PC-9 (cell line): ENCODE results near the gene ALAD. TPM values are rescaled to one million over a fixed set of nuclear protein-coding genes. Genes with fewer than 3 reads are reported as not detected.

ENCODE experiments used
- BruUV-seq: library from RNA; stranded (reverse); fragments of 400-500 nt; replicated peaks from 2 replicates; lab custom pipeline; 2021; lab: Mats Ljungman, UMichigan
- CTCF ChIA-PET: fragments of 300-600 bp; sonication (Branson Sonifier 250); formaldehyde crosslinking; loops from one replicate; lab custom pipeline; 2022; ENCODE audit warnings: antibody characterized with exemption; lab: Charles Lee
- POLR2A ChIA-PET: fragments of 300-600 bp; sonication (Branson Sonifier 250); formaldehyde crosslinking; loops from one replicate; lab custom pipeline; 2022; ENCODE audit warnings: antibody characterized with exemption; ENCODE audit not compliant: unreplicated experiment; lab: Charles Lee
- DNase-seq, 2 experiments: peaks; one replicate each; pipeline versions ENCODE4 v3.0.0 to v3.0.0-alpha.2; 2015 to 2022; ENCODE audit warnings: mixed read lengths in 1 of 2
- H2AFZ ChIP-seq: fragments of 200-600 bp; sonication (generic); 2 replicates; pipeline ENCODE4 v1.8.1; 2017; ENCODE audit warnings: antibody characterized with exemption
- H3F3A ChIP-seq: fragments of 200-600 bp; sonication (generic); 2 replicates; pipeline ENCODE4 v1.8.1; 2017; ENCODE audit warnings: antibody characterized with exemption, mild to moderate bottlenecking, low read depth; ENCODE audit not compliant: insufficient read depth
- H3K27ac ChIP-seq: fragments of 200-600 bp; sonication (generic); 2 replicates; pipeline ENCODE4 v1.6.1; 2016; ENCODE audit warnings: mixed run types
- H3K27me3 ChIP-seq: fragments of 200-600 bp; sonication (generic); 2 replicates; pipeline ENCODE4 v1.6.1; 2016; ENCODE audit warnings: low read depth, mixed run types; ENCODE audit not compliant: insufficient read depth
- H3K36me3 ChIP-seq: fragments of 200-600 bp; sonication (generic); 2 replicates; pipeline ENCODE4 v1.6.1; 2016; ENCODE audit warnings: low read depth, mixed run types
- H3K4me1 ChIP-seq: fragments of 200-600 bp; sonication (generic); replicated peaks from 2 replicates; pipeline ENCODE4 v1.6.1; 2016; ENCODE audit warnings: mixed run types; ENCODE audit not compliant: insufficient read depth
- H3K4me2 ChIP-seq: fragments of 200-600 bp; sonication (generic); 2 replicates; pipeline ENCODE4 v1.6.1; 2017; ENCODE audit warnings: mixed run types
- H3K4me3 ChIP-seq: fragments of 200-600 bp; sonication (generic); 2 replicates; pipeline ENCODE4 v1.6.1; 2016; ENCODE audit warnings: mixed run types
- H3K79me2 ChIP-seq: fragments of 200-600 bp; sonication (generic); 2 replicates; pipeline ENCODE4 v1.6.1; 2017; ENCODE audit warnings: low read depth, mixed run types
- H3K9me2 ChIP-seq: fragments of 200-600 bp; sonication (generic); 2 replicates; pipeline ENCODE4 v1.8.1; 2017; ENCODE audit warnings: mild to moderate bottlenecking; ENCODE audit not compliant: insufficient read depth
- H3K9me3 ChIP-seq: fragments of 200-600 bp; sonication (generic); 2 replicates; pipeline ENCODE4 v1.8.1; 2016; ENCODE audit warnings: low read depth; ENCODE audit not compliant: insufficient read depth
- H4K20me1 ChIP-seq: fragments of 200-600 bp; sonication (generic); 2 replicates; pipeline ENCODE4 v1.8.1; 2017; ENCODE audit not compliant: insufficient read depth
- CTCF ChIP-seq: fragments of 200-600 bp; sonication (generic); conservative IDR thresholded peaks from 2 replicates; pipeline ENCODE4 v1.6.1; 2017; ENCODE audit warnings: mixed run types, antibody characterized with exemption, mild to moderate bottlenecking, moderate library complexity
- EZH2 ChIP-seq: fragments of 200-600 bp; sonication (generic); IDR thresholded peaks from 2 replicates; pipeline ENCODE4 v1.8.0; 2017; ENCODE audit warnings: antibody characterized with exemption, low read depth
- intact Hi-C: fragments of 100-400 bp; cut with micrococcal nuclease; formaldehyde crosslinking; loops from one replicate; pipeline ENCODE4 v1.10.0; 2022; ENCODE audit not compliant: unreplicated experiment
- total RNA-seq: library from RNA; stranded (reverse); gene quantifications from 2 replicates; pipeline ENCODE4 v1.2.3, GENCODE V29; 2021

Gene ALAD
- total RNA-seq, 1 experiment from 2014 or later, result 42.7 TPM

GRCh38 chr9:113397203-113397631 lies 3.9 kb downstream of the ALAD start:
- POLR2A ChIA-PET, result interaction anchor here (0.5 kb wide), 1 partner anchor 27 kb away, joined by 3 read pairs; no protein-coding TSS in a partner anchor
- Histone ChIP-seq H3K4me3 (no peak overlapping the region), H3K79me2 (no peaks in the 10 kb centered on the region), H2AFZ (no peak overlapping the region), H4K20me1 (0 out of 2 replicates have a peak, but pooled peaks cover 7% of the 10 kb centered on the region), H3K4me1 (peaks cover 32% of the 10 kb centered on the region), H3K4me2 (no peak overlapping the region), H3K9me3 (no peaks in the 10 kb centered on the region), H3K27ac (no peak overlapping the region), H3K9me2 (no peaks in the 10 kb centered on the region), H3K27me3 (no peaks in the 10 kb centered on the region), H3F3A (peaks cover 29% of the 10 kb centered on the region), H3K36me3 (no peaks in the 10 kb centered on the region)
- DNase-seq, result no peak
- intact Hi-C loops, result no loop called here
- TF ChIP-seq EZH2, result no peak
- no TSS peak for BruUV-seq
- CTCF ChIA-PET, result interaction anchor here (0.6 kb wide), 1 partner anchor 173 kb away, joined by 9 read pairs; no protein-coding TSS in a partner anchor

- Histone ChIP-seq H3K9me3 (no peaks in the 10 kb centered on the region), H3K27ac (no peak overlapping the region), H3K36me3 (no peaks in the 10 kb centered on the region), H3F3A (peaks cover 23% of the 10 kb centered on the region), H3K79me2 (no peaks in the 10 kb centered on the region), H3K4me1 (peaks cover 22% of the 10 kb centered on the region), H3K4me2 (no peak overlapping the region), H3K27me3 (no peaks in the 10 kb centered on the region), H3K9me2 (no peaks in the 10 kb centered on the region), H3K4me3 (no peak overlapping the region), H4K20me1 (0 out of 2 replicates have a peak, but pooled peaks cover 7% of the 10 kb centered on the region), H2AFZ (no peak overlapping the region)
- no peak for DNase-seq
- TF ChIP-seq EZH2 (no peak), CTCF (no peak)
- intact Hi-C loops, result no loop called here
- CTCF ChIA-PET, result no interaction called here
- POLR2A ChIA-PET, result interaction anchor here (0.6 to 0.7 kb wide), 2 partner anchors 52 to 644 kb away, joined by 3 to 5 read pairs; no protein-coding TSS in a partner anchor
- no TSS peak for BruUV-seq
Observed at GRCh38 chr9:113395000-113395861, 5.9 kb downstream of the ALAD start.

DNA sequence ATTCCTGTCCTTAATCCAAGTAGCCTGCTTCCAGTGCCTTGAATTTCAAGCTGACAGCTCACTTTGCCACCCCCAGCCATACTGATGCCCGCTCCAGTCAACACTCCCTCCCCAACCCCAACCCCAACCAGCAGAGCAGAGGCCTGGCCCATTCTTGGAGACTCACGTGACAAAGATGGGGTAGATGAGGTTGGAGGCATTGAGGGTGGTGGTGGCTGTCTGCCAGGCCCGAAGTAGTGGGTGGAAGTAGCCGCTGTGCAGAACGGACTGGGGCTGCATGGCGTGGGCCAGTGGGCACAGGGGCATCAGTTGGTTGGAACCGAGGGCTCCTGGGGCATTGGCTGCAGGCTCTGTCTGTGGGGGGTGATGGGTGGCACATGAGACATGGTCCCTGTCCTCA lies 7.8 kb downstream of the ALAD start:
- DNase-seq, result no peak
- H2AFZ ChIP-seq, result no peak overlapping the region
- H3K4me2 ChIP-seq, result no peak overlapping the region
- H3F3A ChIP-seq, result peaks cover 9% of the 10 kb centered on the region
- POLR2A ChIA-PET, result no interaction called here
- H3K9me2 ChIP-seq, result no peaks in the 10 kb centered on the region
- H3K27me3 ChIP-seq, result no peaks in the 10 kb centered on the region
- H3K36me3 ChIP-seq, result no peaks in the 10 kb centered on the region
- CTCF ChIA-PET, result no interaction called here
- BruUV-seq, result no TSS peak
- no peak for TF ChIP-seq CTCF
- no peak for TF ChIP-seq EZH2
- no peaks in the 10 kb centered on the region for H3K9me3 ChIP-seq
- intact Hi-C loops, result no loop called here
- H3K79me2 ChIP-seq, result no peaks in the 10 kb centered on the region
- no peak overlapping the region for H3K27ac ChIP-seq
- H3K4me3 ChIP-seq, result no peak overlapping the region
- H3K4me1 ChIP-seq, result peaks cover 7% of the 10 kb centered on the region
- 0 out of 2 replicates have a peak, but pooled peaks cover 6% of the 10 kb centered on the region for H4K20me1 ChIP-seq
